KMS-11 (cell line): Measurements from ENCODE around the gene PHF20.

ENCODE experiments used
- H2AFZ ChIP-seq: fragments of 200-600 bp; sonication (generic); 2 replicates; pipeline ENCODE4 v1.6.1; 2016; ENCODE audit warnings: antibody characterized with exemption, mixed run types, low read depth
- H3K27ac ChIP-seq: fragments of 200-600 bp; sonication (generic); 2 replicates; pipeline ENCODE4 v1.6.1; 2016; ENCODE audit warnings: mild to moderate bottlenecking, mixed run types
- H3K27me3 ChIP-seq: fragments of 200-600 bp; sonication (generic); 2 replicates; pipeline ENCODE4 v1.6.1; 2017; ENCODE audit warnings: mild to moderate bottlenecking, low read depth, mixed run types, moderate library complexity; ENCODE audit not compliant: insufficient read depth
- H3K36me3 ChIP-seq: fragments of 200-600 bp; sonication (generic); 2 replicates; pipeline ENCODE4 v1.6.1; 2017; ENCODE audit warnings: mild to moderate bottlenecking, mixed run types; ENCODE audit not compliant: insufficient read depth
- H3K4me1 ChIP-seq: fragments of 200-600 bp; sonication (generic); 2 replicates; pipeline ENCODE4 v1.6.1; 2016; ENCODE audit warnings: mild to moderate bottlenecking, low read depth, mixed run types; ENCODE audit not compliant: poor library complexity, severe bottlenecking
- H3K4me2 ChIP-seq: fragments of 200-600 bp; sonication (generic); 2 replicates; pipeline ENCODE4 v1.7.0; 2016; ENCODE audit warnings: mild to moderate bottlenecking, mixed run types
- H3K4me3 ChIP-seq: fragments of 200-600 bp; sonication (generic); IDR thresholded peaks from 2 replicates; pipeline ENCODE4 v1.6.1; 2017; ENCODE audit warnings: low read depth, low read length, mixed read lengths; ENCODE audit not compliant: insufficient read depth
- H3K79me2 ChIP-seq: fragments of 200-600 bp; sonication (generic); 2 replicates; pipeline ENCODE4 v1.6.1; 2016; ENCODE audit warnings: low read depth, mixed run types; ENCODE audit not compliant: insufficient read depth
- H3K9ac ChIP-seq: fragments of 200-600 bp; sonication (generic); 2 replicates; pipeline ENCODE4 v1.6.1; 2016; ENCODE audit warnings: mild to moderate bottlenecking, mixed run types
- H4K20me1 ChIP-seq: fragments of 200-600 bp; sonication (generic); 2 replicates; pipeline ENCODE4 v1.6.1; 2016; ENCODE audit warnings: mild to moderate bottlenecking, mixed run types; ENCODE audit not compliant: insufficient read depth
- CTCF ChIP-seq: fragments of 200-600 bp; sonication (generic); conservative IDR thresholded peaks from 2 replicates; pipeline ENCODE4 v1.6.1; 2017; ENCODE audit warnings: low read depth, mild to moderate bottlenecking, antibody characterized with exemption, low read length, moderate library complexity, mixed read lengths

PHF20 gene

DNA sequence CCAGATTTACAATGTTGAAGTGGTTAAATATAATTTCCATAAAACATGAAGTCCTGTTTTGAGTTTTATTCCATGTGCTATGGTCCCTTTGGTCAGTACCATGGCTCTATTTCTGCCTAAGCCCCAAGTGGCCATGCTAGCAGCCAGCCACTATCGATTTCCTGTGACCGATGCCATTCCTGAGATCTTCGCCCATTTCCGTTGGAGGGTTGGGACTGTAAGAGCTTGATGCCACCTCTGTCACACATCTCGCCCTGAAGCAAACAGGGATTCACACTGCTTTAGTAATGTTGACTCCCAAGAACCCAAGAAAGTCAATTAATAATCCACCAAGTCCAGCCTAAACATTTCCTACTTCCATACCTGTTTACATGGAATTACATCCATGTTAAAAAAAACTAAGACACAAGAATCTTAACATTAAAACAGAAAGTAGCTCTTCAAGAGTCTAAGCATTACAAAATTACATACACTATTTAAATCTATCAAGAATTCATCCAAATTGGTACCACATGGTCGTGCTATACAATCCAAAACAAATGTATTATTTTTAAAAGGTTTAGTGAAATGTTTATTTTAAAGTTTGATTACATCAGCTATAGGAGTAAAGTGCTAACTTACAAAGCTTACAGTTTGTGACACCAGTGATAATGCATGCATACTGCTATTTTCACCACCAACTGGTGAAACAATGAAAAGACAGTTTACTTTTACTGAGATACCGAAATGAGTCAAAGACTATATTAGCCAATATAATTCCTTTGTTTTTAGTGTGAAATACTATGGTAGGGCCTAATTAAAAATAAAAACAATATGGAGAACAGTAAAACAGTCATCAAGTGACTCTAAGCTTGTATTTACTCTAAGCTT, 32.3 kb upstream of the PHF20 start:
- H2AFZ ChIP-seq, result no peak overlapping the region
- peaks cover 62% of the 10 kb centered on the region for H4K20me1 ChIP-seq
- peak overlapping the region; percentile 100; the same call in 1 of the 2 replicates for H3K9ac ChIP-seq
- H3K4me1 ChIP-seq, result peaks cover 72% of the 10 kb centered on the region
- no peaks in the 10 kb centered on the region for H3K27me3 ChIP-seq
- TF ChIP-seq CTCF, result peak; percentile 50; the same call in 1 of the 2 replicates
- H3K79me2 ChIP-seq, result peaks cover 91% of the 10 kb centered on the region
- no peak overlapping the region for H3K4me3 ChIP-seq
- peaks cover 47% of the 10 kb centered on the region; the same call in 1 of the 2 replicates for H3K36me3 ChIP-seq
- H3K4me2 ChIP-seq, result peak overlapping the region; percentile 99
- H3K27ac ChIP-seq, result peak overlapping the region; percentile 99; the same call in 1 of the 2 replicates

DNA sequence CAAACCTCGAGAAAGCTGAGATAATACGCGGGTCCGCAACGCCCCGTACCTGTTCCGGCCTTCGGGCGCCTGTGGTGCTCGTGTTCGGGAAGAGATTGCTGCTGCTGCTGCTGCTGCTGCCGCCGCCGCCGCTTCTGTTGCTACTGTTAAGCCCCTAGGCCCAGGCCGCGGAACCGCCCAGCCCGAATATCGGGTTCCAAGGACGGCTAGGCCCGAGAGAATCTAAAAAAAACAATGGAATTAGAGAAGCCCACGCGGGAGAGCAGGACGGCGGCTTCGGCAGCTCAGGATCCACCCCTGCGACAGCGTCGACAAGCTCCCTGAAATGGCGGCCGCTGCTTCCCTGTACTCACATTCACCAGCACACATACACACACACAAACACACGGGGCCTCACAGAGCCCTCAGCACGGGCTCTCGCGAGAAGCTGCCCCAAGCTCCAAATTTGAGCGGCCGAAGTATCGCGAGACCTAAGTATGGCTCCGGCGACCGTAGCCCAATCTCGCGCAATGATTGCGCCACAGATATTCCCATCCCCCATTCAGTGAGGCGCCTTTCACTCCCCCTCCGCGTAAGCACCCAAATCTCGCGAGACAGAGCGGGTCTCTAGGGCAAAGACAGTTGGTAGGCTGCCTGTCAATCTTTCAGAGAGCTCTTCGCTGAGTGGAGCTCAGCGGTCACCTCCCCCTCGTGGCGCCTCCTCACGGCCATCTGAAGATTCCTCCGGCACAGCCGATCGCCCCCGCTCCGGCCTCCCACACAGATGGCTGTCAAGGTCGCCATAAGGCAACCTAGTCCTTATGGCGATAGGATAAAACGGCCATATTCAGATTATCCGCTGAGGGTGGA, 29.7 kb upstream of the PHF20 start, which contains the start of gene RBM39:
TSS of gene RBM39 (minus strand) at position 369 of the 849 bp plus-strand sequence. CDS start 1,386 bp downstream, outside the sequence.
- Histone ChIP-seq H3K36me3 (peaks cover 28% of the 10 kb centered on the region; the same call in 1 of the 2 replicates), H3K9ac (peak within 1 kb of the TSS; percentile 100), H3K4me2 (peak within 1 kb of the TSS; percentile 99), H3K27me3 (no peaks in the 10 kb centered on the region), H4K20me1 (peaks cover 39% of the 10 kb centered on the region), H3K27ac (peak within 1 kb of the TSS; percentile 99), H3K4me1 (peaks cover 46% of the 10 kb centered on the region), H3K4me3 (no peak within 1 kb of the TSS), H2AFZ (peak within 1 kb of the TSS; percentile 4), H3K79me2 (peaks cover 65% of the 10 kb centered on the region)
- TF ChIP-seq CTCF, result peak; percentile 54

GRCh38 chr20:35742741-35743523, 28.9 kb upstream of the PHF20 start:
- H3K9ac ChIP-seq, result peak overlapping the region; percentile 100
- H3K4me3 ChIP-seq, result no peak overlapping the region
- peaks cover 32% of the 10 kb centered on the region for H4K20me1 ChIP-seq
- TF ChIP-seq CTCF, result peak; percentile 34; the same call in 1 of the 2 replicates
- H3K27ac ChIP-seq, result peak overlapping the region; percentile 89
- peaks cover 38% of the 10 kb centered on the region for H3K4me1 ChIP-seq
- peaks cover 57% of the 10 kb centered on the region for H3K79me2 ChIP-seq
- H3K36me3 ChIP-seq, result peaks cover 28% of the 10 kb centered on the region; the same call in 1 of the 2 replicates
- H2AFZ ChIP-seq, result peak overlapping the region; percentile 4
- peak overlapping the region; percentile 83 for H3K4me2 ChIP-seq
- no peaks in the 10 kb centered on the region for H3K27me3 ChIP-seq
